ENCODE data around the gene MROH8. TPM values are rescaled to one million over a fixed set of nuclear protein-coding genes. Genes with fewer than 3 reads are reported as not detected.
"Not testable (repeated sequence)": the region's sequence is repeated elsewhere in the genome, so short reads cannot be mapped to it uniquely, and the experiment has no call there.

MROH8 gene
- total RNA-seq, 1 experiment from 2014 or later: 1.3 TPM

DNA sequence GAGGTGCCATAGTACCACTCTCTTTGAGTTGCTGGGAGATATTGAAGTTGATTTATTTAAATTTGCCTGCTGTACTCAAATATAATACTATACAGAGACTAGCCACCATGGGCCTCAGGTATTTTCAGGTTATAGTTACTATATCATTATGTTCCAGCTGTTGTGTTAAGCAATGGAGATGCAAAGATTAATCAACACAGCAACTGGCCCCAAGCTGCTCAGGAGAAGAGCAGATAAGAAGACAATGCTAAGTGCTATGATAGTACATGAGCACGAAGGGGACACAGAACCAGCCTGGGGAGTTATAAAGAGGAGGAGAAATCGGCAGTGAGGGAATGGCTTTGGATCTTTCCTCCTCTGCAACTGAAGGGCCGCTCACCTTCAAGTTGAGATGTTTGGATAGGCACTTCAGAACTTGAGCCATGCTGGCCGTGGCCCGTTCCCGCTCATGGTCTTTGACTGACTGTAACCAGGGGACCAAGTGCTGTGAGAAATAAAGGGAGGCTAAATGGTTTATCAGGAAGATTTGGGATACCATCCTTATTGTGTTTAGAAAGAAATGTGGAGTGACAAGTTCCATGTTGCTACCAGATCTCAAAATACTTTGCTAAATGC is 24.6 kb downstream of the MROH8 start:
- no peak for DNase-seq (ENCODE audit: low read depth)

DNA sequence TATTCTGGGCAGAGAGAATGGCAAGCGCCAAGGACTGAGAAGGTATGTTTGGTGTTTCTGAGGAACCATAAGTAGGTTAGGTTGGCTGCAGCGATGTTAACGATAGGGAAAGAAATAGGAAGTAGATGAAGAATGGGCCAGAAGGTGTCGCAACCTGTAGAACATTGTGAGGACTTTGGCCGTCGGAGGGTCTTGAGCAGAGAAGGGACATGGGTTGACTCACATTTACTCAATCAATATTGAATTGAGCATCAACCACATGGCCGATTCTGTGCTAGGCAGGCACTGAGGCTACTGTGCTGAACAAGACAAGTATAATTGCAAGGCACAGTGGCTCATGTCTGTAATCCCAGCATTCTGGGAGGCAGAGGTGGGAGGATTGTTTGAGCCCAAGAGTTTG is 27.1 kb downstream of the MROH8 start:
- DNase-seq (ENCODE audit: low read depth): no peak

DNA sequence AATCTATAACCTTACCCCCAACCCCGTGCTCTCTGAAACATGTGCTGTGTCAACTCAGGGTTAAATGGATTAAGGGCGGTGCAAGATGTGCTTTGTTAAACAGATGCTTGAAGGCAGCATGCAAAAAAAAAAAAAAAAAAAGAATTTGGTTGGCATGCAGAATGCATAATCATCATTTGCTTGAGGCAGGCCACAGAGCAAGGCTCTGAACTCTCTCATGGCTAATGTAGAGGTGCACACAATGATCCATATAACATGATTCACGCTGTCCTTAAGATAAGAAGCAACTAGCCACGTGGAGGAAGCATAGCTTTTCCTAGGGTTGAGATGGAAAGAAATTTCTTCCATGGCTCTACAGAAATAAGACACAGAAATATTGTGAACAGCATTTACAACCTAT is 27.8 kb downstream of the MROH8 start:
- no peak for DNase-seq (ENCODE audit: low read depth)

DNA sequence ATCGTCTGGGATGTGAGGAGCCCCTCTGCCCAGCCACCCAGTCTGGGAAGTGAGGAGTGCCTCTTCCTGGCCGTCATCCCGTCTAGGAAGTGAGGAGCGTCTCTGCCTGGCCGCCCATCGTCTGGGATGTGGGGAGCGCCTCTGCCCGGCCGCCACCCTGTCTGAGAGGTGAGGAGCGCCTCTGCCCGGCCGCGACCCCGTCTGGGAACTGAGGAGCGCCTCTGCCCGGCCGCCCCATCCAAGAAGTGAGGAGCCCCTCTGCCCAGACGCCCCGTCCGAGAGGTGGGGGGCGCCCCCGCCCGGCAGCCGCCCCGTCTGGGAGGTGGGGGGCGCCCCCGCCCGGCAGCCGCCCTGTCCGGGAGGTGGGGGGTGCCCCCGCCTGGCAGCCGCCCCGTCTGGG is 28.5 kb downstream of the MROH8 start:
- DNase-seq (ENCODE audit: low read depth): not testable (repeated sequence)

DNA sequence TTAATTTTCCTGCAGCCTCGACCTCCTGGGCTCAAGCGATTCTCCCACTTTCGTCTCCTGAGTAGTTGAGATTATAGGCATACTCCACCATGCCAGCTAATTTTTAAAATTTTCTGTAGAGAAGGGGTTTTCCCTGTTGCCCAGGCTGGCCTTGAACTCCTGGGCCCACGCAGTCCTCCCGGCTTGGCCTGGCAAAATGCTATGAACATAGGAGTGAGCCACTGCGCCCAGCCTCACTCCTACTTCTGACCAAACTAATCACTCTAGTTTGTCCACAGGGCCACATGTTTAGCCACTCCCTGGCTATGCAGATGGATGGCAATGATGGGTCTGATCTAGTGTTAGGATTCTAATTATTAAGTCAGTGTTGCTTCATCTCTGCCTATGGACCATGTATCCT is 32.1 kb downstream of the MROH8 start:
- no peak for DNase-seq (ENCODE audit: low read depth)

DNA sequence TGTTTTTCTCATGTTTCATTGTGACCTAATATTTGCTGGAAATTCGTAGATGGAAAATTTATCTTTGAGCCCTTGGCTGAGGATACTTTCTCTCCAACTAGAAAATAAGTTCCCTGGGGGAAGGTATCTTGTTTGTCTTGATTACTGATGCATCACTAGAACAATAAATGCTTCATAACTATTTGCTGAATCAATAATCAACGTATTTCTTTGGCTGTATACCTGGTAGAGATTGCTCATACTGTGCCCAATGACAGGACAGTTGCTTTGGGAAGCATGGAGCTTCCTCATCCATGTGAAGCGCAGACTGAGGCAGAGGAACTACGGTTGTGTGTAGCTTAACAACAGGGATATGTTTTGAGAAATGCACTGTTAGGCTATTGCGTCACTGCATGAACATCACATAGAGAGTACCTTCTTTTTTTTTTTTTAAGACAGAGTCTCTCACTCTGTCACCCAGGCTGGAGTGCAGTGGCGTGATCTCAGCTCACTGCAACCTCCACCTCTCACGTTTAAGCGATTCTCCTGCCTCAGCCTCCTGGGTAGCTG is 34.4 kb downstream of the MROH8 start:
- no peak for DNase-seq (ENCODE audit: low read depth)

DNA sequence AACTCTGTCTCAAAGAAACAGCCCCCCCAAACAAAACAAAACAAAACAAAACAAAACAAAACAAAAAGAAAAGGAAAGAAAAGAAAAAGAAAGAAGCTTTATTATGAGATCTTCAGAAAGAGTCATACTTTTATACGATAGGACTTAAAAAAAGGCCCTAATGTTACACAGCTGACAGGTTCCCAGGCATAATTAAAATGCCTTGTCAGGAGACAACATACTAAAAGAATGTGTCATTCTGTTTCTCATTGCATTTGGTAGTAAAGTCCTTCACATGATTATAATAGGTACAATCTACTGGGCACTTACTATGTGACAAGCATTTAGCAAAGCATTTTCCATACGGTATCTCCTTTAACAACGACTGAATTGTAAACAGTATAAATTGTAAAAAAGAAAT is 36.6 kb downstream of the MROH8 start:
- no peak for DNase-seq (ENCODE audit: low read depth)

DNA sequence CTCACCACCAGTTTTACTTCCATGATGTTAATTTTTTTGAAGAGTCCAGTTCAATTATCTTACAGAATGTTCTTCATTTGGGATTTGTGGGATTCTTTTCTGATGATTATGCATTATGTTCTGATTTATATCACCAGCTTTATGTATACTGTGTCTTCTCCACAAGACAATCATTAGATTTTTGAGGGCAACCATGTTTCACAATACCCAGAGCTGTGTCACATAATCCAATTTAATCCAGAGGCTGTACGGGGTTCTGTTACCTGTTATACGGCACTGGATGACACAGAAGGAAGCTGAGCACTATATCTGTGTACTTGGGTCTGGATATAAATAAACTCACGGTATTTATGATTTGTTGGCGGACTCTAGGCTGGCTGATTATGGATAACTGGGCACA is 41.8 kb downstream of the MROH8 start:
- no peak for DNase-seq (ENCODE audit: low read depth)

DNA sequence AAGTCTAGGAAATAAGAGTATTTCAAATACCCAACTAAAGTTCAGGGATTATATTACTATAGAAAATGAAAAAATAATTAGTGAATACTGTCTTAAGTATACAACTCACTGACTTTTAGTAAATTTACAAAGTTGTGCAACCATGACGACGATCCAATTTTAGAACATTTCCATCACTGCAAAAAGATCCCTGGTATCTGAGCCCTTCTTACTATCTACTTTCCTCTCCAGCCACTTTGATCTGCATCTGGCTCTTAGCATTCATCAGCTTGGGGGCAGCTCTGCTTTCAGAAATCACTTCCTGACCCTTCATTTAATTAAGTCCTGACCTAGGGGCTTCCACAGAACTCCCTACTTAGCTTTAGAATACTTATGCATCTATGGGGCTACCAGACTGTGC is 45.4 kb downstream of the MROH8 start:
- no peak for DNase-seq (ENCODE audit: low read depth)

DNA sequence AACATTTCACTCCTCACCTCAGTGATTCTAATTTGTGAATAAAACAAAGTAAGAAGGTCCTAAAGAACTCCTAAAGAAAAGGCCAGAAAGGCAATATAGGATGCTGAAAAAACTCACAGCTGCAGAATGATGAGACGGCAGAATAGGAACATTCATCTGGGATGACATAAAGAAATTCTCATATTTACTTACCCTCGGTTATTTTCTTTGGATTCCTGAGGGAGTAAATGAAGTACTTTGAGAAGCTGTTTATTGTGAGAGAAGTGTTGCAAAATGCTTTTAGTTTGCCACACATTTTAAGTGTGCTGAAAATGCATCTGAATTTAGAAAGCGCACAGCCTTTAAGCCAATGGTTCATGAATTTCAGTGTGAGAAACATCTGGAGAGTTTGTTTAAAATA is 47.9 kb downstream of the MROH8 start:
- no peak for DNase-seq (ENCODE audit: low read depth)

DNA sequence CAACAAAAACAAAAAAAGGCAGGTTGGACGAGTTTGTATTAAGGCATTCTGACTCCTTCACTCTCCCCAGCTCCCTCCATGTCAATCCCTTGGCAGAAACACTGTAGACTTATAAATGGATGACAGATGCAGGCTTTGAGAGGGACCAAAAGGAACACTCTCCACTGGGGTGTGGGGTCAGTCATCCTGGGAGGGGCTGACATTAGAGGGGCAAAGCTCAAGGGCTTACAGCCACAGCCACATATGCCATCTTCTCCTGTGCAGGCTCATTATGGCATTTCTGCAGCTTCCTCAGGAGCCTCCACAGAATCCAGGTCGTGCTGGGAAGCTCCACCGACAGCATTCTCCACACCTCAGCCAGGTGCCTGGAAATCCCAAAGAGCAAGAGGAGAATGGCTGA is 50.5 kb downstream of the MROH8 start:
- DNase-seq (ENCODE audit: low read depth): no peak

DNA sequence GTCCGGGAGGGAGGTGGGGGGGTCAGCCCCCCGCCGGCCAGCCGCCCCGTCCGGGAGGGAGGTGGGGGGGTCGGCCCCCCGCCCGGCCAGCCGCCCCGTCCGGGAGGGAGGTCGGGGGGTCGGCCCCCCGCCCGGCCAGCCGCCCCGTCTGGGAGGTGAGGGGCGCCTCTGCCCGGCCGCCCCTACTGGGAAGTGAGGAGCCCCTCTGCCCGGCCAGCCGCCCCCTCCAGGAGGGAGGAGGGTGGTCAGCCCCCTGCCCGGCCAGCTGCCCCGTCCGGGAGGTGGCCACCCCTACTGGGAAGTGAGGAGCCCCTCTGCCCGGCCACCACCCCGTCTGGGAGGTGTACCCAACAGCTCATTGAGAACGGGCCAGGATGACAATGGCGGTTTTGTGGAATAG is 53.1 kb downstream of the MROH8 start:
- DNase-seq (ENCODE audit: low read depth): not testable (repeated sequence)

DNA sequence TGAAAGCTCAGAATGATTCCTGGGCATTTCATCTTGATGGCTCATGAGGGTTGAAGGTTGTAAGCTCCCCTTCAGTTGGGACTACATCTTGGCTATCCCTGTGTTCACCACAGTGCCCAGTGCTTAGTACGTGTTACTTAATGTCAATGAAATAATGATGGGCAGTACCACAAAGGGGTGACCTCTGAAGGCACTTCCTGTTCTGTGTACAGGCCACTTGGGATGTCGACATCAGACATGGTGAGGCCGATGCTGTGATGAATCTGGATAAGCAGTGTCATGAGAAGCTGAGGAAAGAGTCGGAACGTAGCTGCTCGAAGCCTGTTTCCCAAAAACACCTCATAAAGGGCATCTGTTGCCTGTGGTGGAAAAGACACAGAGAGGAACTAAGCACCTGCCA is 55.9 kb downstream of the MROH8 start:
- DNase-seq (ENCODE audit: low read depth): no peak

DNA sequence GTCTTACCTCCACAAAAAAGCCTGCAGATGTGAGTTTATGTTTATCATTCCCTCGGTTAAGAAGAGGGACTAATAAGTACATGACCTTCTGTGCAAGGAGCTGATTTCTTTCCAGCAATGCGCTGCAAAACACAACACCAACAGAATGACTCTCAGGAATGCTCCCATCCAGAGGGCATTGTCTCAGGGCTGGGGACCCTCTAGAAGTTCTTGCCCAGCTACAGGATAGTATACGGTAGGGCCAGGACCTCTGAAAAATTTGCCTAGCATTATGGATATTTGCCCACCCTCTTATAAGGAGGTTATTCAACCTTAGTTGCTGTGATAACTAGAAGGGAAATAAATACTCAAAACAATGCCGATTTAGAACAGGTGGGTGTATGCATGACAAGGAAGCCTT is 58.9 kb downstream of the MROH8 start:
- no peak for DNase-seq (ENCODE audit: low read depth)

DNA sequence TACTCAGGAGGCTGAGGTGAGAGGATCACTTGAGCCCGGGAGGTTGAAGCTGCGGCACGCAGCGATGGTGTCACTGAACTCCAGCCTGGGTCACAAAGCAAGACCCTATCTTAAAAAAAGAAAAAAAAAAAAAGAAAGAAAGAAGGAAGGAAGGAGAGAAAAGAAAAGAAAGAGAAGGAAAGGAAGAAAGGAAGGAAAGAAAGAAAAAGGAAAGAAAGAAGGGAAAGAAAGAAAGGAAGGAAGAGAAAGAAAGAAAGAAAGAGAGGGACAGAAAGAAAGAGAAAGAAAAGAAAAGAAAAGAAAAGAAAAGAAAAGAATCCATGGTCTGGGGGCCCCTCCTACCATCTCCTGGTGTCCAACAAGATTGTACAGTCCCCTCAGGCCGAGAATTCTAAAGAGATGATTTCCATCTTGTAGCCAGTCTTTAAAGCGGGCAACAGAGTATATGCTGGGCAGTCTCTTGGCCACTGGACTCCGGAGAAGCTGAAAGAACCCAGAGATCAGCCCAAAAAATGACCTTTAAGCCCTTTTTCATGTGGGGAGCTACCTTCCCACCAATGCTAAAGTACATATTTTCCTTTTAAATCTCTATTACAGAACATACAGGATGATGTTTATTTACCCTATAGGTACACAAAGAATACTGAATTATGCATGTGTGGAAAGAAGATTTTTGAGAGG is 59.9 kb downstream of the MROH8 start:
- DNase-seq (ENCODE audit: low read depth): no peak

DNA sequence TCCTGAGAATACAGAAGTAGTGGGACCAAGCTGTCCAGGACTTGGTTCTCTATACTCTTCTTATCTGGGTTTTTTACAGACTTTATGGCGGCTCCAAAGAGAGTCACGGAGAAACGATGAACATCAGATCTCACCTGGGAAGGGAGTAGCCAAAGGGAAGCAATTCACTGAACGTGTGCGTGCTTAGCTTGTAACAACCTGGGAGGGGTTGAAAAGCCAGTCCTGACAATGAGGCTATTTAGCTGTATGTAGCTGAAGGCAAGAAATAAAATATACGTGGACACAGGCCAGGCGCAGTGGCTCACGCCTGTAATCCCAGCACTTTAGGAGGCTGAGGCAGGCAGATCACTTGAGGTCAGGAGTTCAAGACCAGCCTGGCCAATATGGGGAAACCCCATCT is 65.3 kb downstream of the MROH8 start:
- no peak for DNase-seq (ENCODE audit: low read depth)

DNA sequence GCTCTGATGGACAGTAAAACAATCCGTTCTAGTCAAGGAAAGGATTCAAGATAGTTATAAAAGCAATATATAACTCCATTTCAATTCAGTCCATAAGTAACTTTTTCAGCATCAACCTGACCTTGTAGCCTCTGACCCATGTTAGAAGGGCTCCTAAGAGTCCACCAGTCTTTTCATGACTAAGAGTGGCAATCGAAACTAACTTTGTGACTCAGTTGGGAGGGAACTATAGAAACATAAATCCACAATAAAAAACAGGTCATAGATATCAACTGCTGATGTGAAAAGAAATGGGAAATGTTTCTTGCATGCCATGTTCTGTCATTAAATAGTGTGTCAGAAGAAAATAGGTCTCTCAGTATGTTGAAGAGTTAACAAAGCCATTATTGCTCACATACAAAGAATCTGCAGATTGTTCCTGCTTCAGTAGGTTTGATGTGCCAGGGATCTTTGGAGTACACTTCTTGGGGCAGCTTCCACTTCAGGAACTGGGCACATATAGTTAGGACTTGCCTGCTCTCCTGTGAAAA is 67.4 kb downstream of the MROH8 start:
- DNase-seq (ENCODE audit: low read depth): peak; percentile 16

DNA sequence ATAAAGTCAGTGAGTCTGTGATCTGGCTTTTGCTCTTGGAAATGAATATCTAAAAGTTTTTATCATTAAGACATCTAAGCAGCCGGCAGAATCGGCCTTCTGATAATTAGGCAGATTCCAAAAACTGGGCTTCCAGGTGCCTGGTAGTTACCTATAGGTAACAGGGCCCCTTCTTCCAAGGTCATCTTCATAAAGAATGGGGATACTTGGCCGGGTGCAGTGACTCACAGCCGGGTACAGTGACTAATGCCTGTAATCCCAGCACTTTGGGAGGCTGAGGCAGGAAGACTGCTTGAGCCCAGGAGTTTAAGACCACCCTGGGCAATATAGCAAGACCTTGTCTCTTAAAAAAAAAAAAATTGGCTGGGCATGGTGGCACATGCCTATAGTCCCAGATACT is 70.7 kb downstream of the MROH8 start:
- no peak for DNase-seq (ENCODE audit: low read depth)

DNA sequence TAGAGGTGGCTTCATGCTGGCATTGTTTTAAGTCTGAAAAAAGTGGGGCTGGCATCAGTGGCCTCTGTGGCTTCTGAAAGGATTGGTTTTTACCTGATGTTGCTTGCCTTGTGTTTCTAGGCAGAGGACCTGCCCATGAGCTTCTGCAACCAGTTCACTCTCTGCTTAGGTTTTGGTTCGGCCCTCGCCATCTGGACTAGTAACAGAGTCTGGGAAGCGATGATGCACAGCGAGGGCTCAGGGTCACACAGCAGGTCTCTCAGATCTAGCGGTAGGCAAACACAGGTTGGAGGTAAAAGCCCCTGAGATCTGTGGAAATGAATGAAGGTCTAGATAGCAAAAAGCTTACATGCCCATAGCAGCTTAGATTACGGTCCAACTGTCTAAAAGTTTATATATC is 76.8 kb downstream of the MROH8 start:
- DNase-seq (ENCODE audit: low read depth): no peak

DNA sequence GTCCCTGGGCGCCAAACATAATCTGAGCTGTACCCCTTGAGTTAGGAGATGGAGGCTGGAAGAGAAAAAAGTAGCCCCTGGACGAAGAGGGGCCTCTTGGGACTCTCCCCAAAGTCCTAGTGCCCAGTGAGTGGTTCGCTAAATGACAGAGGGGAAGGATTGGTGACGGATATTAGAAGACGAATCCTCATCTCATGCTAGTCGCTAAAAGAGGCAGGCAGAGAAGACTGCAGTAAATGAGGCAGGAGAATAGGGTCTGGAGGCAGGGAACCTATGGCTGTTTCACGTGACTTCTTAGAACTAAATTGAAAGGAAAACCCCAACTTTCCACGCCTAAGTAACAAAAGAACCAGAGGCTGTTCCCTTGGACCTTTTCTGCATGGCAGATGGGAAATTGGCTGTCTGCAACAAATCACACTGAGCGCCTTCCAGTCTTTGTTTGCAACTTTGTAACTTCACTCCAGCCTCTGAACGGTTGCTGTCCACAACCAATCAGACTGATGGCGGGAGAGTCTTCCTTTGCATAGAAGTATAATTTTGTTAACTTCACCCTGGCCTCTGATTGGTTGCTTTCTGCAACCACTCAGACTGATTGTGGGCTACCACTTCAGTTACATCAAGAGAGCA is 82.8 kb downstream of the MROH8 start:
- DNase-seq (ENCODE audit: low read depth): peak; percentile 9

DNA sequence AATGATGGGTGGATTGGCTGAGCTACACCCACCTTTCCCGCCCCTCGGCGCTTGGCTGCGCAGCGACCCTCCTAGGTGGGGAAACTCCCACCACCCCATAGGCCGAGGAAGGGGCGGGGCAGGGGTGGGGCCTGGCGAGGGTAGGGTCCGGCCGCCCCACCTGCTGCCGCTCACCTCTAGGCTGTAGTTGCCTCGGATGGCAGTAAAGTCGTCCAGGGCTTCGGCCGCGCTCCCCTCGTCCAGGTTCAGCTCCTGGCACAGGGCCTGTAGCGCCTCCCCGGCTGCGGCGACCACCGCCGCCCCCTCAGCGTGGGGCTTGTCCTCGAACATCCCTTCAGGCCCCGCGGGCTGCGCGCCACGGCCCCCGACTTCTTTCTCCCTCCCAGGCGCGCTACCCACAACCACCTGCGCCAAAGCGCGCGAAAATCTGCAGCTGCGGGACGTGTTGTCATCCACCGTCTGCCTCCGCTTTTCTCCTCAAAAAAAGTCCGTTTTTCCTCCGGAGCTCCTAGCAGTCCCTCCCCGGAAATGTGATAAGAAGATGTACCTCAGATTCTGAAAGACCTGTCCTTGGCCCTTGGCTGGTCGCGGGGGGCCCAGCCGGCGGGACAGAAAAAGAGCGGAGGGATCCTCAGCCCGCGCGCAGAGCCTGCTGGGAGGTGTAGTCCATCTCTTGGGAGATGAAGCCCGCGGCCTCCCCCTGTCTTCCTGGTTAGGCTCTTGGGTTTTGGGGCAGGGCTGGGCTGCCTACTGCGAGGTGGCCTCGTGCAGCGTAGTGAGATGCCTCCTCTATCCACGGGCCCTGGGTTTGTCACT is 83.5 kb downstream of the MROH8 start, which contains the start of gene RBL1:
Gene RBL1 (minus strand): TSS at position 399 of the 816 bp plus-strand sequence. CDS start 69 bp downstream, at position 330.
- peak; percentile 92 for DNase-seq (ENCODE audit: low read depth)

DNA sequence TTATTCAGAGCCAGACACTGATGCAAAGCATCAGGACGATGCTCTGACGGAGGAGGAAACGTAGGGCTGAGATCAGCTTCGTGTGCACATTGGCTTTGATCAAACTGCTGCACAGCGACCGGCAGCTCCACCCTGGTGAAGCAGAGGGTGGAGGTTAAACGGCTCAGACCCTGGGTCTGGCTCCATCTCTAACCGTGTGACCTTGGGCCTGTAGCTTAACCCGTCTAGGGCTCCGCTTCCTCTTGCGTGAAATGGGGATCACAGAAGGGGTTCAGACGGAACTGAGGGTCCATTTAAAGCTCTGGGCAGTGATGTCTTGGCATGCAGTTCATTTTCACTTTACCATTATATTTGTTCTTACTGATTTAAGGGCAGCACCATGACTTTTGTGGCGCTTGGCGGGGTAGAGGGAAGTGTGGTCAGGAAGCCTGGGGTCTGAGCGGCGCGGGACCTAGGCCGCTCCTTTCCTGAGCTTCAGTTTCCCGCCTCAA is 84.2 kb downstream of the MROH8 start:
- peak; percentile 37 for DNase-seq (ENCODE audit: low read depth)
